A673 (cell line): ENCODE data around the gene KLC3. TPM values are rescaled to one million over a fixed set of nuclear protein-coding genes. Genes with fewer than 3 reads are reported as not detected.

Source experiments
- BruUV-seq: library from RNA; stranded (reverse); fragments of 400-500 nt; replicated peaks from 2 replicates; lab custom pipeline; 2021; lab: Mats Ljungman, UMichigan
- CTCF ChIA-PET: fragments of 300-600 bp; sonication (Branson Sonifier 250); formaldehyde crosslinking; loops from one replicate; lab custom pipeline; 2022; ENCODE audit warnings: antibody characterized with exemption; lab: Charles Lee
- POLR2A ChIA-PET: fragments of 300-600 bp; sonication (Branson Sonifier 250); formaldehyde crosslinking; loops from one replicate; lab custom pipeline; 2022; ENCODE audit warnings: antibody characterized with exemption; ENCODE audit not compliant: low non-redundant PET; lab: Charles Lee
- DNase-seq: peaks from one replicate; pipeline ENCODE4 v3.0.0-alpha.2; 2015; ENCODE audit warnings: low spot score
- H3K27ac ChIP-seq: fragments of 200-600 bp; sonication (generic); 2 replicates; pipeline ENCODE4 v1.5.1; 2016; ENCODE audit warnings: mixed run types, low read depth, mild to moderate bottlenecking, mixed read lengths, antibody characterized with exemption, low read length; ENCODE audit not compliant: poor library complexity, severe bottlenecking
- H3K27me3 ChIP-seq: fragments of 200-600 bp; sonication (generic); replicated peaks from 2 replicates; pipeline ENCODE4 v1.6.1; 2017; ENCODE audit warnings: mixed run types, low read depth, mild to moderate bottlenecking, mixed read lengths, antibody characterized with exemption, low read length; ENCODE audit not compliant: insufficient read depth, poor library complexity
- H3K36me3 ChIP-seq: fragments of 200-600 bp; sonication (generic); 2 replicates; pipeline ENCODE4 v1.6.1; 2016; ENCODE audit warnings: mixed run types, mild to moderate bottlenecking, mixed read lengths, antibody characterized with exemption, low read length; ENCODE audit not compliant: insufficient read depth, poor library complexity, severe bottlenecking
- H3K4me1 ChIP-seq: fragments of 200-600 bp; sonication (generic); 2 replicates; pipeline ENCODE4 v1.6.1; 2017; ENCODE audit warnings: mixed run types, mild to moderate bottlenecking, mixed read lengths, antibody characterized with exemption, low read length; ENCODE audit not compliant: insufficient read depth, poor library complexity, severe bottlenecking
- H3K4me3 ChIP-seq: fragments of 200-600 bp; sonication (generic); 2 replicates; pipeline ENCODE4 v1.5.1; 2016; ENCODE audit warnings: low read depth, mixed run types, mild to moderate bottlenecking, mixed read lengths, low read length; ENCODE audit not compliant: poor library complexity, severe bottlenecking
- H3K9me3 ChIP-seq: fragments of 200-600 bp; sonication (generic); 2 replicates; pipeline ENCODE4 v1.6.1; 2016; ENCODE audit warnings: mixed run types, low read depth, mild to moderate bottlenecking, mixed read lengths, antibody characterized with exemption, low read length; ENCODE audit not compliant: poor library complexity, severe bottlenecking
- CTCF ChIP-seq: fragments of 300-800, 200-600 bp; sonication (generic); conservative IDR thresholded peaks from 2 replicates; pipeline ENCODE4 v1.5.1; 2017; ENCODE audit warnings: low read depth, mild to moderate bottlenecking, antibody characterized with exemption, low read length, moderate library complexity, mixed read lengths
- EZH2 ChIP-seq: fragments of 200-600 bp; sonication (generic); IDR thresholded peaks from 2 replicates; pipeline ENCODE4 v1.6.1; 2017; ENCODE audit warnings: borderline replicate concordance, low read depth, mild to moderate bottlenecking, mixed read lengths, antibody characterized with exemption, low read length; ENCODE audit not compliant: poor library complexity, severe bottlenecking
- intact Hi-C: fragments of 100-400 bp; cut with micrococcal nuclease; formaldehyde crosslinking; loops from one replicate; pipeline ENCODE4 v1.10.0; 2022; ENCODE audit not compliant: unreplicated experiment
- total RNA-seq: library from RNA; stranded (reverse); gene quantifications from 2 replicates; pipeline ENCODE4 v1.2.3, GENCODE V29; 2021

KLC3 gene
- total RNA-seq, 1 experiment from 2014 or later: 0.49 TPM

GRCh38 chr19:45391871-45392665 lies 51.5 kb downstream of the KLC3 start:
- no peak for TF ChIP-seq EZH2
- no peak for TF ChIP-seq CTCF
- POLR2A ChIA-PET: no interaction called here
- CTCF ChIA-PET: interaction anchor here (1.1 kb wide), 1 partner anchor 12 kb away, joined by 5 read pairs; no protein-coding TSS in a partner anchor
- no peak for DNase-seq
- no TSS peak for BruUV-seq
- H3K27ac ChIP-seq: no peak overlapping the region
- no peaks in the 10 kb centered on the region for H3K36me3 ChIP-seq
- H3K4me1 ChIP-seq: no peaks in the 10 kb centered on the region
- H3K4me3 ChIP-seq: no peak overlapping the region
- no peaks in the 10 kb centered on the region for H3K9me3 ChIP-seq
- H3K27me3 ChIP-seq: no peaks in the 10 kb centered on the region
- intact Hi-C loops: no loop called here

DNA sequence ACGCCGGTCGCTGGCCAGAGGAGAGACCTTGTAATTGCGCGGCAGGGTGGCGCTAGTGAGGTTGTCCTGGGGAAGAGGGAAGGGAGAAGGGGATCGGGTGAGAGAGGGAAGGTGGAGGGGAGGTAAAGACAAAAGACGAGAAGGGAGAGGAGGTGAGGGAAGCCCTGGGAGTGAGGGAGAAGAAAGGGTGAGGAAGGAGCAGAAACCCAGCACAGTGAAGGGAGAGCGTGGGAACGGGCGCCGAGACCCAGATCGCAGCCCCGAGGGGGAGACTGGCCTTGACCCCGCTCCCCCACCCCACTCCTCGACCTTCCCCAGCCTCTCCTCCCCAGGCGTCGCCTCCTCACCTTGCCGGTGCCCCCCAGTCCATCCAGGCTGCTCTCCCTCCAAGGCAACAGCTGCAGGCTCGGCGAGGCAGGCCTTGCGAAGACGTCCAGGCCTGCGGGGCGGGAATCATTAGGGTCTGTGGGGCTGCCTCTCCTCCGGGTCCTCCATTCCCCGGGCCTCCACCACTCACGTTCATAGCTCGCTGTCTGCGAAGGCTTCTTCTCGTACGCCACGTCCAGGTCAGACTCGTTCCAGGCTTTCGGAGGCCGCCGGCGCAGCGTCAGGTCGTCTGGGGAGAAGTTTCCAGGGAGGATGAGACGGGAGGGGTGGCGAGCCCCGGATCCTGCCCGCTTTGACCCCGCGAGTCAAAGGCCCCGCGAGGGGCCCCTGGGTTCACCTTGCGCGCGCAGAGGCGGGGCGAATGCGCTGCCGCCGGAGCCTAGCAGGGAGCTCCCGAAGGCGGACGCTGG lies 55.5 kb downstream of the KLC3 start:
- Histone ChIP-seq H3K36me3 (no peaks in the 10 kb centered on the region), H3K27me3 (no peaks in the 10 kb centered on the region), H3K4me3 (no peak overlapping the region), H3K27ac (no peak overlapping the region), H3K4me1 (peaks cover 4% of the 10 kb centered on the region), H3K9me3 (no peaks in the 10 kb centered on the region)
- TF ChIP-seq EZH2 (no peak), CTCF (no peak)
- intact Hi-C loops: no loop called here
- DNase-seq: no peak
- CTCF ChIA-PET: interaction anchor here (0.7 kb wide), 1 partner anchor 153 kb away, joined by 5 read pairs; no protein-coding TSS in a partner anchor
- POLR2A ChIA-PET: no interaction called here
- BruUV-seq: no TSS peak

- Histone ChIP-seq H3K4me1 (peaks cover 14% of the 10 kb centered on the region), H3K4me3 (no peak overlapping the region), H3K27ac (no peak overlapping the region), H3K27me3 (no peaks in the 10 kb centered on the region), H3K36me3 (no peaks in the 10 kb centered on the region), H3K9me3 (no peaks in the 10 kb centered on the region)
- ChIA-PET CTCF (no interaction called here), POLR2A (no interaction called here)
- no peak for DNase-seq
- intact Hi-C loops: no loop called here
- no TSS peak for BruUV-seq
- TF ChIP-seq CTCF: no peak
- no peak for TF ChIP-seq EZH2
These were observed 59.6 kb downstream of the KLC3 start for GRCh38 chr19:45400192-45400591.

Other genes with a start within 250 kb of the KLC3 start
- gene PPP1R37, start 247.6 kb upstream of the KLC3 start, total RNA-seq: 33.6 and 34.0 TPM in 2 replicates
- 0.30 and 0.37 TPM in 2 replicates for gene NKPD1, start 179.8 kb upstream of the KLC3 start, total RNA-seq
- 5.8 and 8.8 TPM in 2 replicates for gene TRAPPC6A, start 162.5 kb upstream of the KLC3 start, total RNA-seq
- gene BLOC1S3, start 162.0 kb upstream of the KLC3 start, total RNA-seq: 8.7 and 9.1 TPM in 2 replicates
- gene EXOC3L2, start 95.3 kb upstream of the KLC3 start, total RNA-seq: not detected in 2 replicates
- 44.0 and 46.4 TPM in 2 replicates for gene MARK4, start 89.5 kb upstream of the KLC3 start, total RNA-seq
- not detected in 2 replicates for gene CKM, start 17.9 kb upstream of the KLC3 start, total RNA-seq
- 51.6 and 59.2 TPM in 2 replicates for gene ERCC2, start 29.8 kb downstream of the KLC3 start, total RNA-seq
- gene PPP1R13L, start 64.3 kb downstream of the KLC3 start, total RNA-seq: 5.5 and 8.1 TPM in 2 replicates
- gene POLR1G, start 65.9 kb downstream of the KLC3 start, total RNA-seq: 23.2 and 30.1 TPM in 2 replicates
- 158 and 165 TPM in 2 replicates for gene ERCC1, start 83.2 kb downstream of the KLC3 start, total RNA-seq
- gene FOSB, start 127.2 kb downstream of the KLC3 start, total RNA-seq: 1.0 and 1.9 TPM in 2 replicates
- 6.6 and 9.1 TPM in 2 replicates for gene RTN2, start 156.3 kb downstream of the KLC3 start, total RNA-seq
- gene PPM1N, start 157.7 kb downstream of the KLC3 start, total RNA-seq: 0.80 and 1.6 TPM in 2 replicates
- gene VASP, start 166.7 kb downstream of the KLC3 start, total RNA-seq: 89.6 and 102 TPM in 2 replicates
- 13.5 and 15.2 TPM in 2 replicates for gene OPA3, start 244.1 kb downstream of the KLC3 start, total RNA-seq